Thyroid gland (tissue), 4 donors: ENCODE data around the gene HHAT. TPM values are rescaled to one million over a fixed set of nuclear protein-coding genes. Genes with fewer than 3 reads are reported as not detected.
"Not testable (repeated sequence)": the region's sequence is repeated elsewhere in the genome, so short reads cannot be mapped to it uniquely, and the experiment has no call there.

ENCODE experiments used
- DNase-seq, 2 donors: peaks; one replicate each; pipeline ENCODE4 v3.0.0-alpha.2; 2019
- H3K27ac ChIP-seq, 3 donors: fragments of 200-600 bp; sonication (generic); 1 replicate in 2 of 3; 2 replicates in 1 of 3; pipeline ENCODE4 v1.5.1; 2016 to 2019; ENCODE audit warnings: mild to moderate bottlenecking in 1 of 3, moderate library complexity in 1 of 3
- H3K27me3 ChIP-seq: fragments of 200-600 bp; sonication (generic); one replicate; pipeline ENCODE4 v1.5.1; 2019
- H3K36me3 ChIP-seq, 2 donors: fragments of 200-600 bp; sonication (generic); one replicate each; pipeline ENCODE4 v1.5.1; 2016 to 2019
- H3K4me1 ChIP-seq, 2 donors: fragments of 200-600 bp; sonication (generic); one replicate each; pipeline ENCODE4 v1.5.1; 2017 to 2019
- H3K4me3 ChIP-seq, 3 donors: fragments of 200-600 bp; sonication (generic); replicated peaks in 1 of 3; 1 replicate in 2 of 3; 2 replicates in 1 of 3; pipeline ENCODE4 v1.5.1; 2016; ENCODE audit warnings: mild to moderate bottlenecking in 1 of 3
- H3K9me3 ChIP-seq: fragments of 200-600 bp; sonication (generic); one replicate; pipeline ENCODE4 v1.5.1; 2017
- CTCF ChIP-seq, 6 experiments: fragments of 200-600 bp in 3 of 6; fragments of 450-650 bp in 3 of 6; sonication (generic) in 3 of 6; IDR thresholded peaks; one replicate each; pipeline ENCODE4 v1.5.1; 2016 to 2019; ENCODE audit warnings: antibody characterized with exemption in 6 of 6, mild to moderate bottlenecking in 2 of 6, inconsistent platforms in 1 of 6, moderate library complexity in 1 of 6
- POLR2A ChIP-seq, 2 donors: fragments of 450-650 bp; IDR thresholded peaks; one replicate each; pipeline ENCODE4 v1.6.1; 2017; ENCODE audit warnings: antibody characterized with exemption in 2 of 2, mild to moderate bottlenecking in 2 of 2, moderate library complexity in 1 of 2
- WGBS, 2 donors: methylation state at CpG; one replicate each; pipeline ENCODE4 v1.1.5; 2017; 5-methylcytosine and 5-hydroxymethylcytosine counted together
- intact Hi-C: fragments of 100-400 bp; cut with DNase I; formaldehyde crosslinking; loops from one replicate; pipeline ENCODE4 v1.15.1; 2023
- total RNA-seq, 4 donors: library from RNA; depleted of rRNA; stranded (reverse); fragments of >200 nt; gene quantifications; one replicate each; pipeline ENCODE4 v1.2.3, GENCODE V29; 2016

The HHAT gene
- total RNA-seq, 4 donors from 2014 or later: 7.9 to 15.9 (median 10.5) TPM

- Histone ChIP-seq H3K4me3 (no peak overlapping the region), H3K27me3 (no peaks in the 10 kb centered on the region), H3K9me3 (no peaks in the 10 kb centered on the region), H3K36me3 (no peaks in the 10 kb centered on the region), H3K27ac (no peak overlapping the region), H3K4me1 (no peaks in the 10 kb centered on the region)
- no peak for DNase-seq
- 86 to 97% methylated on average over 4 of the region's 4 CpGs for WGBS, 2 donors
- TF ChIP-seq CTCF (IDR thresholded peaks at IDR 0.05) (no peak), POLR2A (IDR thresholded peaks at IDR 0.05) (no peak)
- intact Hi-C loops: no loop called here
Observed at GRCh38 chr1:210352575-210352974, 23.9 kb downstream of the HHAT start.

- H3K4me3 ChIP-seq, H3K27me3 ChIP-seq, H3K27ac ChIP-seq, H3K4me1 ChIP-seq, H3K36me3 ChIP-seq, H3K9me3 ChIP-seq, intact Hi-C loops, DNase-seq: not testable (repeated sequence)
- WGBS, 2 donors: 98 to 99% methylated on average over 3 of the region's 3 CpGs
Observed at GRCh38 chr1:210354305-210354704, 25.6 kb downstream of the HHAT start.

DNA sequence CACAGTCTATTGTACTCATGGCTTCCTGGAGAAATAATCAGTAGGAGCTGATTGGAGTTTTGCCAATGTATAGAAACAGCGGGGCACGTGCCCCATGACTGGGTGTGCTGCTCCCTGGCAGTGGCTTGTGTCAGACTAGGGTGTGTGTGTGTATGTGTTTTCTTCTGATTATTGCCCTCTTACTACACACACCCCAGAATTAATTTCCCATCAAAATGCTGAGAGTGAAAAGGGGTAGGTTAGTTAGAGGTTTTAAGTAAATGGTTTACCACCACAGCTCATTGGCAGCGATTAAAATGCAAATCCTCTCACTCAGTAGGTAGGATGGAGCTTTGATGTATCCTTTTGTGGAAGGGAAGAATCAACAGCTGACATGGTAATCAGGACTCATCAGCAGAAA, 29.9 kb downstream of the HHAT start:
- Histone ChIP-seq H3K27me3 (no peaks in the 10 kb centered on the region), H3K4me1 (peaks cover 15 to 24% of the 10 kb centered on the region in 2 donors), H3K9me3 (no peaks in the 10 kb centered on the region), H3K27ac (no peak overlapping the region), H3K4me3 (no peak overlapping the region), H3K36me3 (no peaks in the 10 kb centered on the region)
- intact Hi-C loops: loop anchor here (5.0 kb wide), 1 partner anchor 44 kb away; no protein-coding TSS in a partner anchor
- TF ChIP-seq CTCF (IDR thresholded peaks at IDR 0.05) (no peak), POLR2A (IDR thresholded peaks at IDR 0.05) (no peak)
- no peak for DNase-seq
- 68 to 72% methylated on average over 3 of the region's 3 CpGs for WGBS, 2 donors

DNA sequence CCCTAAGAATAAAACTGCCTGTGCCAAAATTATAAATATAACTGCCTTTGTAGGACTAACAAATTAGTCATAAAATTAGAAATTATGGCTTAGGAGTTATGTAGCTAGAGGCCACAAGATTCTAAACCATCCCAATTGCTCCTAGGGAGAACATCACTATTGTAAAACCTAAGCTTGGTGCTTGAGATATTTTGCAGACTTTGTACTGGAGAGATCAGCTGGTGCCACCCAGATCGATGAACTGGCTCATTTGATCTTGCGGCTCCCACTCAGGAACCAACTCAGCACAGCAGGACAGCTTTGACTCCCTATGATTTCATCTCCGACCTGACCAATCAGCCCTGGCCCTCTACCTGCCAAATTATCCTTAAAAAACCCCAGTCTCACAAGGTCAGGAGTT, 30.6 kb downstream of the HHAT start:
- WGBS, 2 donors: 92 to 98% methylated on average over 3 of the region's 3 CpGs
- DNase-seq: no peak
- no peak for TF ChIP-seq CTCF (IDR thresholded peaks at IDR 0.05)
- TF ChIP-seq POLR2A (IDR thresholded peaks at IDR 0.05): no peak
- intact Hi-C loops: loop anchor here (5.0 kb wide), 1 partner anchor 43 kb away; no protein-coding TSS in a partner anchor
- Histone ChIP-seq H3K4me1 (peaks cover 21 to 31% of the 10 kb centered on the region in 2 donors), H3K36me3 (no peaks in the 10 kb centered on the region), H3K4me3 (no peak overlapping the region), H3K9me3 (no peaks in the 10 kb centered on the region), H3K27me3 (no peaks in the 10 kb centered on the region), H3K27ac (no peak overlapping the region)

GRCh38 chr1:210360852-210361477, 32.3 kb downstream of the HHAT start:
- Histone ChIP-seq H3K9me3 (no peaks in the 10 kb centered on the region), H3K4me1 (peaks cover 27 to 37% of the 10 kb centered on the region in 2 donors), H3K27ac (no peak overlapping the region), H3K36me3 (no peaks in the 10 kb centered on the region), H3K27me3 (no peaks in the 10 kb centered on the region), H3K4me3 (no peak overlapping the region)
- DNase-seq: no peak
- intact Hi-C loops: no loop called here
- WGBS, 2 donors: 41 to 48% methylated on average over 10 of the region's 10 CpGs
- TF ChIP-seq CTCF (IDR thresholded peaks at IDR 0.05): peak; percentile 39 to 83 (median 70)
- TF ChIP-seq POLR2A (IDR thresholded peaks at IDR 0.05): no peak
